HuH-7.5 (cell line): ENCODE measurements around the gene CRHR1.
"Not testable (repeated sequence)": the region's sequence is repeated elsewhere in the genome, so short reads cannot be mapped to it uniquely, and the experiment has no call there.

Experiments
- DNase-seq: peaks from one replicate; pipeline ENCODE4 v3.0.0; 2011; ENCODE audit warnings: low spot score

Gene CRHR1

GRCh38 chr17:45784293-45784740 is at the start of gene CRHR1:
TSS of gene CRHR1 (plus strand) at chr17:45784320. CDS start at chr17:45784545, 225 bp downstream.
- DNase-seq: peak; percentile 36

DNA sequence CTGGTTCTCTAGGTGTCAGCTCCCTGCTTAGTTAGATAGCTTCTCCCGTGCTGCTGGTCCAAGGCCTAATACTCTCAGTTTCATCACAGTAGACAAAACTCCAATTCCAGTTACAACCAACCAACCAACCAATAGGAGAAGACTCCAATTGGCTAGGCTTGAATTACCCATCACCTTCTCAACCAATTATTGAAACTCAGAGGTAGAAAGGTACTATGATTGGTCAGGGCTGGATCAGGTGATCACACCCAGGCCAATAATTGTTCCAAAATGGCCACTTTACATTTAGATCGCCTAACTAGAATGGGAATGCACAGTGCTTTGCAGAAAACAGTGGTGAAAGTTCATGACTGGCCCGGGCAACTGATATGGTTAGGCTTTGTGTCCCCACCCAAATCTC is 49.5 kb upstream of the CRHR1 start:
- no peak for DNase-seq

GRCh38 chr17:45735488-45735887 is 48.6 kb upstream of the CRHR1 start:
- DNase-seq: no peak

DNA sequence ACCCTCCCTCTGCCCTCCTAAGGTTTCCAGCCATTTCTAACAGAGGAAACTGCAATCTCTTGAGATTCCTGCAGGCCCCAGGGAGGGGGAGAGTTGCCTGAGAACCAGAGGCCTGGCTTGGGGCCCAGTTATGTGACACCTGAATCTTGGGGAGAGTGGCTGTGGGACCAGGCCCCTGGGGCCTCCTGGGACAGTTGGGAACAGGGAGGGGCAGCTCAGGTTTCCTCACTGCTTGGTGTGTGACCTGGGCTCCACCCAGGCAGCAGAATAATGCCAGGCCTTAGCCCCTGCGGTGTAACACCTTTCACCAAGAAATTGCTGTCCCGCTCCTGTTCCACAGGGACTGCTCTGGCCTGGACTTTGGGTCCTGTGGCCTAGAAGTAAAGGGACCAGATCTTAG is 44.3 kb upstream of the CRHR1 start:
- no peak for DNase-seq

DNA sequence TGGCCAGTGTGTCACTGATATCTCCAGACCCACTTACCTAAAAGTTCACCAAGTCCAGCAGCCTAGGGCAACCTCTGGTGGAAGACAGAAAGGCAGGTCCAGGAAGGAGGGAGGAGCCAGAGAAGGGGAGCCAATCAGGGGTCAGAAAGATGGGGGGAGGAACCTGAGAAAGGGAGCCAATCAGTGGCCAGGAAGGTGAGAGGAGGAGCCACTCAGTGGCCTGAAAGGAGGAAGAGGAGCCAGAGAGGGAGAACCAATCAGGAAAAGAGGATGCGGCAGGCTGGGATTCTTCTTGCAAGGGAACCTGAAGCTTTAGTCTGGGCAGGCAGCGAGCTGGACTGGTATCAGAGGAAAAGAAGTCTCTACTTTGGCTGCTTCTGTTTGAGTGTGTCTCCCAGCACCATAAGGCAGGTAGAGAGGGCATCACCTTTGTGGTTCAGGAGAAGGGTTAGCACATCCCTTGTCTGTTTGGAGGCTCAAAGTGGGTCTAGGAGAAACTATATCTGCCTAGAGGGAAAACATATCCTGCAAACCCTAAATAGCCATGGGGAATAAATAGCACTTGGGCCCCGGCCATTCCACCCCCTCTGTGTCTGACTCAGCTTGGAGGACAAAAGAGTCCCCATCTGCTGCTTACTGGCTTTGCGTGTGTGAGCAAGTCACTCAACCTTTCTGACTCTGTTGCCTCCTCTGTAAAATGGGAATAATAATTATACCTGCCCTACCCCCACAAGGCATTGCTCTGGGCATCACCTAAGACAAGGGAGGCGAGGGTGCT is 43.4 kb upstream of the CRHR1 start:
- DNase-seq: peak; percentile 27

GRCh38 chr17:45742251-45742650 is 41.9 kb upstream of the CRHR1 start:
- DNase-seq: no peak

- DNase-seq: no peak
These were observed 40.3 kb upstream of the CRHR1 start for GRCh38 chr17:45743626-45744326.

GRCh38 chr17:45744826-45745225 is 39.3 kb upstream of the CRHR1 start:
- DNase-seq: not testable (repeated sequence)

- no peak for DNase-seq
These were observed 38.3 kb upstream of the CRHR1 start for GRCh38 chr17:45745601-45746494.

GRCh38 chr17:45747911-45748310 is 36.2 kb upstream of the CRHR1 start:
- no peak for DNase-seq

- no peak for DNase-seq
These were observed 35.3 kb upstream of the CRHR1 start for GRCh38 chr17:45748731-45749310.

- DNase-seq: no peak
These were observed 34.2 kb upstream of the CRHR1 start for GRCh38 chr17:45749831-45750335.

DNA sequence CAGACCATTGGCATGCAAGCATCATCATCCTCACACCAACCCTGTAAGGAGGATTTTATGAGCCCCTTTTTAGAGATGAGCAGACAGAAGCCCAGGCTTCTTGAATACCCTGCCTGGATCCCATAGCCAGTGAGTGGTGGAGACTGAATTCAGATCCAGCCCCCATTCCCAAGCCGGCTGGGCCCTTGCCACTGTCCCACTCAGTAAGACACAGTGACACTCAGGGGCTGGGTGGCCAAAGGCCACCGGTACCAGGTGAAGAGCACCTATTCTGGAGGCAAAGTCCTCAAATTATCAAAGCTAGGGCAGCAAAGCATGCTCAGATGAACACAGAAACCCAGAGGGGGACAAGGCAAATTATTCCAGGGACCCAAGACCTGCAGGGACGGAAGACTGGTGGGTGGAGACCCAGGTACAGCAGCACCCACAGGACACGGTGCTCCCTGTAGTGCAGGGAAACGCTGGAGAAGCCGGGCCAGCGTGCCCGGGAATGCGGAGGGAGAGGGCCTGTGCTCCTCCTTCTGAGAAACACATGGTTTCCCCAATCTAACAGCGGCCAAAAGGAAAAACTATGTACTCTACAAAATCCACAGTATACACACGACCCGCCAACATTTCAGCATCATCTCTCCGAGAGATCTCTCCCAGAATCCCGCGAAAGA is 33.2 kb upstream of the CRHR1 start:
- no peak for DNase-seq

DNA sequence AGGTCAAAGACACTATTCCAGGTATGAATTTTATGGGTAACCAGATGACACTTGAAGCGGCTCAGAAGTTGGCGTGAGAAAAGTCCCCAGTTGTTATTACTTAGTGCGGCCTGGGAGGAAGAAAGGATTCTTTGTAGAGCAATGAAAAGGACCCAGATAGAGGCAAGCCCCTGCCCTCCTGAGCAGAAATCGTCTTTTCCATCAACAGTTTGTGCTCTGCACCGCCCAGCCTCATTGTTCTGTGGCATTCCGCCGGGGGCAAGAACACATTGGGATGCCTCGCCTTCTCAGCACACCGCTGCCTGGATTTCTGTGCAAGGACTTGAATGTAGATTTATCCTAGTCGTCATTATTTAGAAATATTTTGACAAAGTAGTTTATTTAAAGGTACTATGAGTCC is 32.7 kb upstream of the CRHR1 start:
- no peak for DNase-seq

DNA sequence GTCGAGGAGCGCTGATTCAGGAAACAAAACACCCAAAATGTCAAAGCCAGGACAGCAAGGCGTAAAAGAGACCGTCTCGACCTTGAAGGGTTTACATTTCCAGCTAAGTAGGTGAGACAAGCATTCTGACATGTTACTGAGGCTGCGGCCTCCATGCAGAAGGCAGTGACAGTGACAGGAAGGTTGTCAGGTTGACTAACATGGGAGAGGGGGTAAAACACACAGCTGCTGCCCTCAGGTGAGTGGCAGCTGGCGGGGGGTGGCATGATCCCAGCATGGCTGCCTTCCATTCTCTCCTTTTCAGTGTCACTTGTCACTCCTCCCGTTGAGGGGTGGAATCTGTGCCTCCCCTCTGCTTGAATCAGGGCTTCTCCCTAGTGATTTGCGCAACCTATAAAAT is 31.9 kb upstream of the CRHR1 start:
- DNase-seq: no peak

- DNase-seq: no peak
These were observed 30.4 kb upstream of the CRHR1 start for GRCh38 chr17:45753645-45754225.

- no peak for DNase-seq
These were observed 29.1 kb upstream of the CRHR1 start for GRCh38 chr17:45755050-45755449.

DNA sequence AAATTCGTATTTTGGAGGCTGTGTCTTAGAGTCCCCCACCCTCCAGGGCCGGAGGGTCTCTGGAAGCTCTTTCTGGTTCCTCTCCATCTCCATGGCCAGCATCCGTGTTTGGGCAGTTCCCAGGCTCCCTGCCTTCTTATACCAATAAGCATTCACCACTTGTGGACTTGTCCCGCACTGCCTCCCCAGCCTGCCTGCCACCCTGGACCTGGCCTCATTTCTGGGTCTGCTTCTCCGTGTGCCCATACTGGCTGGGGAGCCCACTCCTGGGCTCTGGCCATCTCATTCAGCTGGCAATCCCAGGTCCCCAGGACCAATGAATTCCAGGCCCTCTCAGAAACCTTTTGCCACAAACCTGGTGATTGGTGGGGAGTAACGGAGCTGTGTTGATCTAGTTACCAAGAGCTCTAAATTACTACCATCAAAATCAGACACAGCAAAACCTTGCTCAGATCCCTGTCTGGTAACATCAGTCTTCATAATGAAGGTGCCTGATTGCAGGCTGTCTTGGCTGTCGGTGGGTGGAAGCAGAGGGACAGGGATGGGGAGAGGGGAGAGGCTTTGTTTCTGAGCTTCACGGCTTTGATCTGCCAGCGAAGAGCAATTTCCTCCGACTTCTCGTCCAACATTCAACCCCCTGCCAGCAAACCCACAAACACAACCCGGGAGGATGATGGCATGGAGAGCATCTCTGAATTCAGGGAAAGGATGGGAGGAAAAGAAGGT is 27.7 kb upstream of the CRHR1 start:
- DNase-seq: no peak

DNA sequence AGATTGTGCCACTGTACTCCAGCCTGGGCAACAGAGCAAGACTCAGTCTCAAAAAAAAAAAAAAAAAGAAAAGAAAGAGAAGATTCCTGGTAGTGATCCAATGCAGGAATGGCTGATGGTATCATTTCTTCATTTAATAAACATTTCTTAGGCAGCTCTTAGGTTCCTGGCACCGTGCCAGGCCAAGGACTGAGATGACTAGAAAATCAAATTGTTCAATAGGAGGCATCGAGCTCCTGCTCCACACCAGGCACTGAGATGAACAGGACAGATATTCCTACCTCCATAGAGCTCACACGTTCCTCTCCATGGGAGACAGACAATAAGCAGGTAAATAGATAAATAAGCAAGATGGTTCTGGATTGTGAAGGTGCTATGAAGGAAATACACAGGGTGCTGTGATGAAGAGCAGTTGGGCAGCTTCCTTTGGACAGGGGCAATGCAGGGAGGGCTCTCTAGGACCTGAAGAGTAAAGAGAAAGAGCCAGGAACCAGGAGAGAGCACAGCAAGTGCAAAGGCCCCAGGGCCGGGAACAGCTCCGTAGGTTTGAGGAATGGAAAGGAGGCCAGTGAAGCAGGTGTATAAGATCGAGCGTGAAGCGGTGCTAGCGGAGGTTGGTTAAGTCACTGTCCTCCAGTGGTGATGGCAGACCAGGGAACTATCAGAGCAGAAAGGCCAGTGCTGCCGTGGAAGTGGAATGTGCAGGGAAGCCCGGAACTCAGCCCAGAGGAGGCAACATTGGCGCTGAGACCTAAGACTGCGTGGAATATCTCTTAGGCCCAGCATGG is 26.5 kb upstream of the CRHR1 start:
- DNase-seq: no peak
